NT2/D1 (cell line): ENCODE measurements around the gene ZBTB20.

Experiments used
- SUZ12 ChIP-seq: IDR thresholded peaks from 2 replicates; pipeline ENCODE4 v1.6.1; 2011; ENCODE audit not compliant: insufficient read length, insufficient read depth; ENCODE audit errors: extremely low read depth
- YY1 ChIP-seq: IDR thresholded peaks from 2 replicates; pipeline ENCODE4 v1.6.1; 2011; ENCODE audit not compliant: insufficient read length, insufficient read depth
- ZNF274 ChIP-seq: IDR thresholded peaks from 2 replicates; pipeline ENCODE4 v1.6.1; 2011; ENCODE audit warnings: mild to moderate bottlenecking, low read depth, low read length

GRCh38 chr3:114424337-114424736 lies 722.8 kb downstream of the ZBTB20 start:
- TF ChIP-seq YY1 (no peak), ZNF274 (no peak), SUZ12 (no peak)
